Sigmoid colon (tissue), 7 donors: Measurements from ENCODE around the gene FCAR. TPM values are rescaled to one million over a fixed set of nuclear protein-coding genes. Genes with fewer than 3 reads are reported as not detected.
"Not testable (repeated sequence)": the region's sequence is repeated elsewhere in the genome, so short reads cannot be mapped to it uniquely, and the experiment has no call there.

Source experiments
- DNase-seq: peaks from one replicate; pipeline ENCODE4 v3.0.0-alpha.2; 2019
- H3K27ac ChIP-seq, 4 donors: fragments of 200-600 bp; sonication (generic); one replicate each; pipeline ENCODE4 v1.5.1; 2016 to 2019; ENCODE audit warnings: mild to moderate bottlenecking in 1 of 4
- H3K27me3 ChIP-seq, 3 donors: fragments of 200-600 bp; sonication (generic); one replicate each; pipeline ENCODE4 v1.5.1; 2019; ENCODE audit warnings: mild to moderate bottlenecking in 1 of 3
- H3K36me3 ChIP-seq, 4 donors: fragments of 200-600 bp; sonication (generic); one replicate each; pipeline ENCODE4 v1.5.1; 2016 to 2019
- H3K4me1 ChIP-seq, 4 donors: fragments of 200-600 bp; sonication (generic); one replicate each; pipeline ENCODE4 v1.5.1; 2017 to 2019
- H3K4me3 ChIP-seq, 4 donors: fragments of 200-600 bp; sonication (generic); one replicate each; pipeline ENCODE4 v1.5.1; 2017 to 2019; ENCODE audit warnings: mild to moderate bottlenecking in 2 of 4, moderate library complexity in 1 of 4
- H3K9me3 ChIP-seq, 4 donors: fragments of 200-600 bp in 3 of 4; sonication (generic) in 3 of 4; one replicate each; pipeline versions ENCODE4 v1.5.1 to v1.6.1; 2013 to 2019
- CTCF ChIP-seq, 4 experiments: fragments of 450-650 bp in 3 of 4; fragments of 200-600 bp in 1 of 4; IDR thresholded peaks; one replicate each; pipeline ENCODE4 v1.5.1; 2016 to 2019; ENCODE audit warnings: antibody characterized with exemption in 4 of 4, mild to moderate bottlenecking in 3 of 4, moderate library complexity in 2 of 4
- EP300 ChIP-seq, 4 donors: sonication (generic); formaldehyde crosslinking; IDR thresholded peaks; one replicate each; pipeline ENCODE4 v1.6.1; 2017; ENCODE audit warnings: antibody characterized with exemption in 4 of 4
- POLR2A ChIP-seq, 2 donors: fragments of 450-650 bp; IDR thresholded peaks; one replicate each; pipeline ENCODE4 v1.6.1; 2016; ENCODE audit warnings: antibody characterized with exemption in 2 of 2, mild to moderate bottlenecking in 2 of 2, moderate library complexity in 2 of 2
- POLR2AphosphoS5 ChIP-seq, 4 donors: sonication (generic); formaldehyde crosslinking; IDR thresholded peaks; one replicate each; pipeline ENCODE4 v1.6.1; 2017; ENCODE audit warnings: antibody characterized with exemption in 4 of 4
- WGBS, 2 donors: extraction: QIAGEN DNeasy Blood & Tissue Kit; methylation state at CpG; one replicate each; pipeline ENCODE4 v1.1.7; 2013; 5-methylcytosine and 5-hydroxymethylcytosine counted together
- intact Hi-C: fragments of 100-400 bp; cut with DNase I; formaldehyde crosslinking; loops from one replicate; pipeline ENCODE4 v1.15.1; 2023
- polyA plus RNA-seq, 3 donors: library from polyadenylated mRNA; stranded (reverse); fragments of 200-250 nt; gene quantifications; one replicate each; pipeline ENCODE4 v1.2.3, GENCODE V29; 2013
- total RNA-seq, 4 donors: library from RNA; depleted of rRNA; stranded (reverse); fragments of >200 nt; gene quantifications; one replicate each; pipeline ENCODE4 v1.1.0, GENCODE V29; 2016
- donor health status: healthy with polysubstance abuse.
- donor health status: Bipolar disorder and iron deficiency.
- donor health status: healthy.

FCAR gene
- total and polyA plus RNA-seq, 7 donors = 0.17 to 2.1 (median 0.86) TPM; not detected in 3

GRCh38 chr19:54902061-54902460 is 28.0 kb downstream of the FCAR start:
- no peak overlapping the region for H3K27ac ChIP-seq
- 76 to 83% methylated on average over 3 of the region's 3 CpGs for WGBS, 2 donors
- peaks cover 0 to 8% (median 0%) of the 10 kb centered on the region in 3 donors for H3K27me3 ChIP-seq
- DNase-seq = no peak
- H3K4me1 ChIP-seq = no peaks in the 10 kb centered on the region
- intact Hi-C loops = no loop called here
- no peaks in the 10 kb centered on the region for H3K9me3 ChIP-seq
- H3K4me3 ChIP-seq = no peak overlapping the region
- no peaks in the 10 kb centered on the region for H3K36me3 ChIP-seq
- no peak for TF ChIP-seq CTCF (IDR thresholded peaks at IDR 0.05)
- no peak for TF ChIP-seq EP300 (IDR thresholded peaks at IDR 0.05)
- no peak for TF ChIP-seq POLR2AphosphoS5 (IDR thresholded peaks at IDR 0.05)
- no peak for TF ChIP-seq POLR2A (IDR thresholded peaks at IDR 0.05)

GRCh38 chr19:54903303-54903702 is 29.3 kb downstream of the FCAR start:
- Histone ChIP-seq H3K27ac (no peak overlapping the region), H3K4me1 (no peaks in the 10 kb centered on the region), H3K4me3 (no peak overlapping the region), H3K27me3 (peaks cover 0 to 8% (median 0%) of the 10 kb centered on the region in 3 donors), H3K36me3 (no peaks in the 10 kb centered on the region), H3K9me3 (no peaks in the 10 kb centered on the region)
- no peak for DNase-seq
- TF ChIP-seq EP300 (IDR thresholded peaks at IDR 0.05) (no peak), CTCF (IDR thresholded peaks at IDR 0.05) (no peak), POLR2A (IDR thresholded peaks at IDR 0.05) (no peak), POLR2AphosphoS5 (IDR thresholded peaks at IDR 0.05) (no peak)
- intact Hi-C loops = no loop called here
- WGBS, 2 donors = 94% methylated on average over 6 of the region's 6 CpGs

GRCh38 chr19:54904261-54904660 is 30.2 kb downstream of the FCAR start:
- H3K4me3 ChIP-seq = not testable (repeated sequence)
- WGBS, 2 donors = 77 to 86% methylated on average over 4 of the region's 4 CpGs

GRCh38 chr19:54905421-54905802 is 31.4 kb downstream of the FCAR start:
- Histone ChIP-seq H3K36me3 (no peaks in the 10 kb centered on the region), H3K27me3 (peaks cover 0 to 8% (median 0%) of the 10 kb centered on the region in 3 donors), H3K4me1 (no peaks in the 10 kb centered on the region), H3K27ac (no peak overlapping the region), H3K4me3 (no peak overlapping the region), H3K9me3 (no peaks in the 10 kb centered on the region)
- DNase-seq = no peak
- WGBS, 2 donors = 23 to 45% methylated on average over 5 of the region's 5 CpGs
- no peak for TF ChIP-seq POLR2AphosphoS5 (IDR thresholded peaks at IDR 0.05)
- intact Hi-C loops = no loop called here

More at GRCh38 chr19:54904261-54904660, 30.2 kb downstream of the FCAR start:
- H3K27me3 ChIP-seq, DNase-seq, H3K36me3 ChIP-seq, H3K4me1 ChIP-seq, H3K9me3 ChIP-seq, H3K27ac ChIP-seq, intact Hi-C loops: not testable (repeated sequence)

GRCh38 chr19:54905803-54906511 is 31.9 kb downstream of the FCAR start, which contains the start of gene NCR1:
Gene NCR1, plus strand, starts transcription at chr19:54906148. Its CDS starts 40 bp downstream, at chr19:54906188.
- WGBS, 2 donors = 55 to 57% methylated on average over 22 of the region's 22 CpGs
- intact Hi-C loops = no loop called here

More at GRCh38 chr19:54905803-54906511, 31.9 kb downstream of the FCAR start, which contains the start of gene NCR1:
- no peak for DNase-seq
- Histone ChIP-seq H3K36me3 (no peaks in the 10 kb centered on the region), H3K9me3 (no peaks in the 10 kb centered on the region), H3K27me3 (peaks cover 0 to 8% (median 0%) of the 10 kb centered on the region in 3 donors), H3K4me3 (no peak within 1 kb of the TSS), H3K4me1 (no peaks in the 10 kb centered on the region), H3K27ac (no peak within 1 kb of the TSS)
- no peak for TF ChIP-seq CTCF (IDR thresholded peaks at IDR 0.05)
- TF ChIP-seq POLR2AphosphoS5 (IDR thresholded peaks at IDR 0.05) = no peak
- no peak for TF ChIP-seq POLR2A (IDR thresholded peaks at IDR 0.05)
- TF ChIP-seq EP300 (IDR thresholded peaks at IDR 0.05) = no peak
